HEK293 (cell line): ENCODE results near the gene CDADC1.

ENCODE experiments used
- CTCF ChIA-PET: fragments of 350-600 bp; formaldehyde crosslinking; extraction: SDS; loops from one replicate; lab custom pipeline; 2021; ENCODE audit warnings: antibody characterized with exemption; lab: Yijun Ruan, JAX
- POLR2A ChIA-PET: fragments of 300-600 bp; formaldehyde crosslinking; extraction: SDS; loops from one replicate; lab custom pipeline; 2020; ENCODE audit warnings: antibody characterized with exemption, inconsistent platforms; lab: Yijun Ruan, JAX
- H3K27ac ChIP-seq: fragments of 200-500 bp; sonication (Bioruptor generic); 2 replicates; pipeline ENCODE4 v1.5.1; 2014; ENCODE audit warnings: low read depth, low read length, control low read depth, inconsistent platforms; ENCODE audit errors: extremely low read depth
- H3K36me3 ChIP-seq, 2 experiments: fragments of 200-500 bp in 1 of 2; sonication (Bioruptor generic) in 1 of 2; 1 replicate in 1 of 2; 2 replicates in 1 of 2; pipeline ENCODE4 v1.5.1; 2014 to 2017; ENCODE audit warnings: inconsistent platforms in 2 of 2, low read length in 2 of 2; ENCODE audit not compliant: control insufficient read depth in 2 of 2, insufficient read depth in 1 of 2
- H3K4me1 ChIP-seq: fragments of 200-500 bp; sonication (Bioruptor generic); 2 replicates; pipeline ENCODE4 v1.5.1; 2014; ENCODE audit warnings: mild to moderate bottlenecking, low read length, inconsistent platforms; ENCODE audit not compliant: control insufficient read depth, insufficient read depth
- H3K4me3 ChIP-seq: 2 replicates; pipeline ENCODE4 v1.5.1; 2011; ENCODE audit warnings: low read depth, mild to moderate bottlenecking, control low read depth, low read length, moderate library complexity
- H3K9me3 ChIP-seq: fragments of 200-500 bp; sonication (Bioruptor generic); 2 replicates; pipeline ENCODE4 v1.5.1; 2014; ENCODE audit warnings: low read depth, low read length, inconsistent platforms; ENCODE audit not compliant: control insufficient read depth, insufficient read depth
- KLF8 ChIP-seq: fragments of 450-650 bp; formaldehyde crosslinking; IDR thresholded peaks from 2 replicates; pipeline ENCODE4 v1.5.1; 2016; ENCODE audit warnings: missing biosample characterization, missing genetic modification characterization
- YY2 ChIP-seq: fragments of 450-650 bp; formaldehyde crosslinking; IDR thresholded peaks from 2 replicates; pipeline ENCODE4 v1.5.1; 2016; ENCODE audit warnings: missing biosample characterization, missing genetic modification characterization
- ZFP37 ChIP-seq: fragments of 450-650 bp; formaldehyde crosslinking; IDR thresholded peaks from 2 replicates; pipeline ENCODE4 v1.5.1; 2016; ENCODE audit warnings: missing biosample characterization, missing genetic modification characterization
- ZNF112 ChIP-seq: fragments of 450-650 bp; formaldehyde crosslinking; IDR thresholded peaks from 2 replicates; pipeline ENCODE4 v1.5.0; 2017; ENCODE audit warnings: missing biosample characterization, missing genetic modification characterization
- ZNF19 ChIP-seq: fragments of 450-650 bp; formaldehyde crosslinking; IDR thresholded peaks from 2 replicates; pipeline ENCODE4; 2016; ENCODE audit warnings: missing biosample characterization, missing genetic modification characterization, low read depth
- ZNF2 ChIP-seq: fragments of 450-650 bp; formaldehyde crosslinking; IDR thresholded peaks from 2 replicates; pipeline ENCODE4 v1.5.1; 2016; ENCODE audit warnings: missing biosample characterization, missing genetic modification characterization
- ZNF354C ChIP-seq: fragments of 450-650 bp; formaldehyde crosslinking; IDR thresholded peaks from 2 replicates; pipeline ENCODE4 v1.5.1; 2016; ENCODE audit warnings: missing biosample characterization, missing genetic modification characterization, low read depth, borderline replicate concordance
- ZNF394 ChIP-seq: fragments of 450-650 bp; formaldehyde crosslinking; IDR thresholded peaks from 2 replicates; pipeline ENCODE4 v1.5.1; 2016; ENCODE audit warnings: missing biosample characterization, missing genetic modification characterization, mild to moderate bottlenecking, moderate library complexity, borderline replicate concordance
- ZNF521 ChIP-seq: fragments of 450-650 bp; formaldehyde crosslinking; IDR thresholded peaks from 2 replicates; pipeline ENCODE4 v1.5.1; 2017; ENCODE audit warnings: missing biosample characterization, mild to moderate bottlenecking, missing genetic modification characterization
- ZNF530 ChIP-seq: fragments of 450-650 bp; formaldehyde crosslinking; IDR thresholded peaks from 2 replicates; pipeline ENCODE4 v1.5.1; 2016; ENCODE audit warnings: low read depth, missing biosample characterization, missing genetic modification characterization
- ZNF561 ChIP-seq: fragments of 450-650 bp; IDR thresholded peaks from 2 replicates; pipeline ENCODE4 v1.5.1; 2018; ENCODE audit warnings: missing biosample characterization, missing genetic modification characterization, borderline replicate concordance
- ZNF639 ChIP-seq: fragments of 450-650 bp; formaldehyde crosslinking; IDR thresholded peaks from 2 replicates; pipeline ENCODE4 v1.5.1; 2016; ENCODE audit warnings: missing biosample characterization, missing genetic modification characterization
- ZNF768 ChIP-seq: fragments of 450-650 bp; formaldehyde crosslinking; IDR thresholded peaks from 2 replicates; pipeline ENCODE4 v1.5.1; 2018; ENCODE audit warnings: missing biosample characterization, mild to moderate bottlenecking, missing genetic modification characterization
- ZNF776 ChIP-seq: fragments of 450-650 bp; formaldehyde crosslinking; IDR thresholded peaks from 2 replicates; pipeline ENCODE4 v1.5.0; 2017; ENCODE audit warnings: missing biosample characterization, missing genetic modification characterization, borderline replicate concordance
- ZNF837 ChIP-seq: fragments of 450-650 bp; formaldehyde crosslinking; IDR thresholded peaks from 2 replicates; pipeline ENCODE4 v1.5.1; 2016; ENCODE audit warnings: missing biosample characterization, missing genetic modification characterization
- TF ChIP-seq, protein P1 (sequence below): fragments of 450-650 bp; formaldehyde crosslinking; IDR thresholded peaks from 2 replicates; pipeline ENCODE4 v1.5.1; 2017; ENCODE audit warnings: missing biosample characterization, missing genetic modification characterization
- TF ChIP-seq, protein P2 (sequence below): fragments of 450-650 bp; formaldehyde crosslinking; IDR thresholded peaks from 2 replicates; pipeline ENCODE4 v1.5.1; 2016; ENCODE audit warnings: missing biosample characterization, missing genetic modification characterization, borderline replicate concordance
- TF ChIP-seq, protein P3 (sequence below): fragments of 450-650 bp; formaldehyde crosslinking; IDR thresholded peaks from 2 replicates; pipeline ENCODE4 v1.5.1; 2017; ENCODE audit warnings: missing biosample characterization, missing genetic modification characterization
- TF ChIP-seq, protein P4 (sequence below): IDR thresholded peaks from 2 replicates; pipeline ENCODE4 v1.6.1; 2011; ENCODE audit warnings: mild to moderate bottlenecking, low read depth, low read length, borderline replicate concordance
- TF ChIP-seq, protein P5 (sequence below): fragments of 450-650 bp; formaldehyde crosslinking; IDR thresholded peaks from 2 replicates; pipeline ENCODE4 v1.5.1; 2016; ENCODE audit warnings: missing biosample characterization, missing genetic modification characterization

Gene CDADC1

GRCh38 chr13:49234741-49235140 is 13.0 kb upstream of the CDADC1 start (continued):
- TF ChIP-seq ZNF639 (tag by site-specific recombination) (no peak), ZNF394 (tag by site-specific recombination) (no peak), ZFP37 (tag by site-specific recombination) (no peak), ZNF530 (tag by site-specific recombination) (no peak)
- TF ChIP-seq, protein P1, sequence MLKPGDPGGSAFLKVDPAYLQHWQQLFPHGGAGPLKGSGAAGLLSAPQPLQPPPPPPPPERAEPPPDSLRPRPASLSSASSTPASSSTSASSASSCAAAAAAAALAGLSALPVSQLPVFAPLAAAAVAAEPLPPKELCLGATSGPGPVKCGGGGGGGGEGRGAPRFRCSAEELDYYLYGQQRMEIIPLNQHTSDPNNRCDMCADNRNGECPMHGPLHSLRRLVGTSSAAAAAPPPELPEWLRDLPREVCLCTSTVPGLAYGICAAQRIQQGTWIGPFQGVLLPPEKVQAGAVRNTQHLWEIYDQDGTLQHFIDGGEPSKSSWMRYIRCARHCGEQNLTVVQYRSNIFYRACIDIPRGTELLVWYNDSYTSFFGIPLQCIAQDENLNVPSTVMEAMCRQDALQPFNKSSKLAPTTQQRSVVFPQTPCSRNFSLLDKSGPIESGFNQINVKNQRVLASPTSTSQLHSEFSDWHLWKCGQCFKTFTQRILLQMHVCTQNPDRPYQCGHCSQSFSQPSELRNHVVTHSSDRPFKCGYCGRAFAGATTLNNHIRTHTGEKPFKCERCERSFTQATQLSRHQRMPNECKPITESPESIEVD = no peak
- TF ChIP-seq, all 188 proteins: peak for 0

- TF ChIP-seq, protein P2, sequence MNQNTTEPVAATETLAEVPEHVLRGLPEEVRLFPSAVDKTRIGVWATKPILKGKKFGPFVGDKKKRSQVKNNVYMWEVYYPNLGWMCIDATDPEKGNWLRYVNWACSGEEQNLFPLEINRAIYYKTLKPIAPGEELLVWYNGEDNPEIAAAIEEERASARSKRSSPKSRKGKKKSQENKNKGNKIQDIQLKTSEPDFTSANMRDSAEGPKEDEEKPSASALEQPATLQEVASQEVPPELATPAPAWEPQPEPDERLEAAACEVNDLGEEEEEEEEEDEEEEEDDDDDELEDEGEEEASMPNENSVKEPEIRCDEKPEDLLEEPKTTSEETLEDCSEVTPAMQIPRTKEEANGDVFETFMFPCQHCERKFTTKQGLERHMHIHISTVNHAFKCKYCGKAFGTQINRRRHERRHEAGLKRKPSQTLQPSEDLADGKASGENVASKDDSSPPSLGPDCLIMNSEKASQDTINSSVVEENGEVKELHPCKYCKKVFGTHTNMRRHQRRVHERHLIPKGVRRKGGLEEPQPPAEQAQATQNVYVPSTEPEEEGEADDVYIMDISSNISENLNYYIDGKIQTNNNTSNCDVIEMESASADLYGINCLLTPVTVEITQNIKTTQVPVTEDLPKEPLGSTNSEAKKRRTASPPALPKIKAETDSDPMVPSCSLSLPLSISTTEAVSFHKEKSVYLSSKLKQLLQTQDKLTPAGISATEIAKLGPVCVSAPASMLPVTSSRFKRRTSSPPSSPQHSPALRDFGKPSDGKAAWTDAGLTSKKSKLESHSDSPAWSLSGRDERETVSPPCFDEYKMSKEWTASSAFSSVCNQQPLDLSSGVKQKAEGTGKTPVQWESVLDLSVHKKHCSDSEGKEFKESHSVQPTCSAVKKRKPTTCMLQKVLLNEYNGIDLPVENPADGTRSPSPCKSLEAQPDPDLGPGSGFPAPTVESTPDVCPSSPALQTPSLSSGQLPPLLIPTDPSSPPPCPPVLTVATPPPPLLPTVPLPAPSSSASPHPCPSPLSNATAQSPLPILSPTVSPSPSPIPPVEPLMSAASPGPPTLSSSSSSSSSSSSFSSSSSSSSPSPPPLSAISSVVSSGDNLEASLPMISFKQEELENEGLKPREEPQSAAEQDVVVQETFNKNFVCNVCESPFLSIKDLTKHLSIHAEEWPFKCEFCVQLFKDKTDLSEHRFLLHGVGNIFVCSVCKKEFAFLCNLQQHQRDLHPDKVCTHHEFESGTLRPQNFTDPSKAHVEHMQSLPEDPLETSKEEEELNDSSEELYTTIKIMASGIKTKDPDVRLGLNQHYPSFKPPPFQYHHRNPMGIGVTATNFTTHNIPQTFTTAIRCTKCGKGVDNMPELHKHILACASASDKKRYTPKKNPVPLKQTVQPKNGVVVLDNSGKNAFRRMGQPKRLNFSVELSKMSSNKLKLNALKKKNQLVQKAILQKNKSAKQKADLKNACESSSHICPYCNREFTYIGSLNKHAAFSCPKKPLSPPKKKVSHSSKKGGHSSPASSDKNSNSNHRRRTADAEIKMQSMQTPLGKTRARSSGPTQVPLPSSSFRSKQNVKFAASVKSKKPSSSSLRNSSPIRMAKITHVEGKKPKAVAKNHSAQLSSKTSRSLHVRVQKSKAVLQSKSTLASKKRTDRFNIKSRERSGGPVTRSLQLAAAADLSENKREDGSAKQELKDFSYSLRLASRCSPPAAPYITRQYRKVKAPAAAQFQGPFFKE (tag by site-specific recombination) = no peak
- TF ChIP-seq ZNF561 (tag by site-specific recombination) (no peak), YY2 (tag by site-specific recombination) (no peak), ZNF354C (tag by site-specific recombination) (no peak)
- no peaks in the 10 kb centered on the region for H3K36me3 ChIP-seq
- POLR2A ChIA-PET = no interaction called here
- CTCF ChIA-PET = interaction anchor here (0.6 kb wide), 1 partner anchor 718 kb away, joined by 3 read pairs; no protein-coding TSS in a partner anchor
- H3K27ac ChIP-seq = no peak overlapping the region
- H3K4me1 ChIP-seq = no peaks in the 10 kb centered on the region
- H3K4me3 ChIP-seq = no peak overlapping the region
- H3K9me3 ChIP-seq = no peaks in the 10 kb centered on the region
Observed at GRCh38 chr13:49235856-49236431, 11.8 kb upstream of the CDADC1 start.

- Histone ChIP-seq H3K9me3 (no peaks in the 10 kb centered on the region), H3K4me1 (no peaks in the 10 kb centered on the region), H3K4me3 (no peak overlapping the region), H3K27ac (no peak overlapping the region), H3K36me3 (no peaks in the 10 kb centered on the region)
- CTCF ChIA-PET = interaction anchor here (0.6 to 1.5 kb wide), 2 partner anchors 42 to 248 kb away, joined by 3 to 8 read pairs; no protein-coding TSS in a partner anchor
- POLR2A ChIA-PET = no interaction called here
- no peak for TF ChIP-seq ZNF112 (tag by site-specific recombination)
- TF ChIP-seq, protein P3, sequence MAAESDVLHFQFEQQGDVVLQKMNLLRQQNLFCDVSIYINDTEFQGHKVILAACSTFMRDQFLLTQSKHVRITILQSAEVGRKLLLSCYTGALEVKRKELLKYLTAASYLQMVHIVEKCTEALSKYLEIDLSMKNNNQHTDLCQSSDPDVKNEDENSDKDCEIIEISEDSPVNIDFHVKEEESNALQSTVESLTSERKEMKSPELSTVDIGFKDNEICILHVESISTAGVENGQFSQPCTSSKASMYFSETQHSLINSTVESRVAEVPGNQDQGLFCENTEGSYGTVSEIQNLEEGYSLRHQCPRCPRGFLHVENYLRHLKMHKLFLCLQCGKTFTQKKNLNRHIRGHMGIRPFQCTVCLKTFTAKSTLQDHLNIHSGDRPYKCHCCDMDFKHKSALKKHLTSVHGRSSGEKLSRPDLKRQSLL = no peak
- TF ChIP-seq ZNF776 = no peak
- no peak for TF ChIP-seq KLF8 (tag by site-specific recombination)
- TF ChIP-seq, protein P4, sequence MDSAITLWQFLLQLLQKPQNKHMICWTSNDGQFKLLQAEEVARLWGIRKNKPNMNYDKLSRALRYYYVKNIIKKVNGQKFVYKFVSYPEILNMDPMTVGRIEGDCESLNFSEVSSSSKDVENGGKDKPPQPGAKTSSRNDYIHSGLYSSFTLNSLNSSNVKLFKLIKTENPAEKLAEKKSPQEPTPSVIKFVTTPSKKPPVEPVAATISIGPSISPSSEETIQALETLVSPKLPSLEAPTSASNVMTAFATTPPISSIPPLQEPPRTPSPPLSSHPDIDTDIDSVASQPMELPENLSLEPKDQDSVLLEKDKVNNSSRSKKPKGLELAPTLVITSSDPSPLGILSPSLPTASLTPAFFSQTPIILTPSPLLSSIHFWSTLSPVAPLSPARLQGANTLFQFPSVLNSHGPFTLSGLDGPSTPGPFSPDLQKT = no peak
- TF ChIP-seq ZNF837 (tag by site-specific recombination) = no peak
- TF ChIP-seq, protein P5, sequence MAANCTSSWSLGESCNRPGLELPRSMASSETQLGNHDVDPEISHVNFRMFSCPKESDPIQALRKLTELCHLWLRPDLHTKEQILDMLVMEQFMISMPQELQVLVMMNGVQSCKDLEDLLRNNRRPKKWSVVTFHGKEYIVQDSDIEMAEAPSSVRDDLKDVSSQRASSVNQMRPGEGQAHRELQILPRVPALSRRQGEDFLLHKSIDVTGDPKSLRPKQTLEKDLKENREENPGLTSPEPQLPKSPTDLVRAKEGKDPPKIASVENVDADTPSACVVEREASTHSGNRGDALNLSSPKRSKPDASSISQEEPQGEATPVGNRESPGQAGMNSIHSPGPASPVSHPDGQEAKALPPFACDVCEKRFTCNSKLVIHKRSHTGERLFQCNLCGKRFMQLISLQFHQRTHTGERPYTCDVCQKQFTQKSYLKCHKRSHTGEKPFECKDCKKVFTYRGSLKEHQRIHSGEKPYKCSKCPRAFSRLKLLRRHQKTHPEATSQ (tag by site-specific recombination) = no peak
- no peak for TF ChIP-seq ZNF768 (tag by site-specific recombination)
- TF ChIP-seq ZNF2 (tag by site-specific recombination) = no peak
- TF ChIP-seq ZNF19 = no peak
- no peak for TF ChIP-seq ZNF521
Observed at GRCh38 chr13:49238621-49239020, 9.1 kb upstream of the CDADC1 start.
